H9 (cell line): ENCODE data around the gene GPR12. TPM values are rescaled to one million over a fixed set of nuclear protein-coding genes. Genes with fewer than 3 reads are reported as not detected.

Source experiments
- DNase-seq: peaks from one replicate; pipeline ENCODE4 v3.0.0-alpha.2; 2017
- H2AFZ ChIP-seq: one replicate; pipeline ENCODE4 v1.6.1; 2013; ENCODE audit warnings: mild to moderate bottlenecking, low read length, control low read depth, moderate library complexity
- H2AK5ac ChIP-seq: 2 replicates; pipeline ENCODE4 v1.6.1; 2013; ENCODE audit warnings: low read length, control low read depth, mixed read lengths; ENCODE audit not compliant: insufficient read length
- H2BK120ac ChIP-seq: one replicate; pipeline ENCODE4 v1.6.1; 2013; ENCODE audit warnings: low read depth, mild to moderate bottlenecking, low read length, control low read depth, inconsistent platforms; ENCODE audit not compliant: poor library complexity, severe bottlenecking
- H2BK12ac ChIP-seq: 2 replicates; pipeline ENCODE4 v1.6.1; 2013; ENCODE audit warnings: low read length, control low read depth, mixed read lengths, low read depth; ENCODE audit not compliant: insufficient read length
- H2BK15ac ChIP-seq: 2 replicates; pipeline ENCODE4 v1.6.1; 2013; ENCODE audit warnings: low read depth, low read length, control low read depth
- H2BK20ac ChIP-seq: one replicate; pipeline ENCODE4 v1.6.1; 2013; ENCODE audit warnings: low read depth, mild to moderate bottlenecking, low read length, control low read depth, inconsistent platforms; ENCODE audit not compliant: poor library complexity, severe bottlenecking
- H2BK5ac ChIP-seq: 2 replicates; pipeline ENCODE4 v1.6.1; 2013; ENCODE audit warnings: low read length, control low read depth, mixed read lengths; ENCODE audit not compliant: insufficient read length
- H3K14ac ChIP-seq: 2 replicates; pipeline ENCODE4 v1.6.1; 2013; ENCODE audit warnings: low read length, control low read depth; ENCODE audit not compliant: insufficient read depth
- H3K18ac ChIP-seq: 2 replicates; pipeline ENCODE4 v1.6.1; 2013; ENCODE audit warnings: low read depth, mild to moderate bottlenecking, mixed read lengths, low read length, control low read depth; ENCODE audit not compliant: insufficient read length
- H3K23ac ChIP-seq: 2 replicates; pipeline ENCODE4 v1.6.1; 2013; ENCODE audit warnings: low read length, control low read depth, mixed read lengths, low read depth; ENCODE audit not compliant: insufficient read length
- H3K23me2 ChIP-seq: 2 replicates; pipeline ENCODE4 v1.6.1; 2013; ENCODE audit warnings: low read depth, mild to moderate bottlenecking, mixed read lengths, low read length, control low read depth; ENCODE audit not compliant: insufficient read length, poor library complexity, severe bottlenecking
- H3K27ac ChIP-seq: 2 replicates; pipeline ENCODE4 v1.5.1; 2013; ENCODE audit warnings: low read length, control low read depth, mixed read lengths, low read depth; ENCODE audit not compliant: insufficient read length
- H3K27me3 ChIP-seq: 2 replicates; pipeline ENCODE4 v1.6.1; 2013; ENCODE audit warnings: low read length, control low read depth, inconsistent platforms; ENCODE audit not compliant: insufficient read depth
- H3K4ac ChIP-seq: 2 replicates; pipeline ENCODE4 v1.6.1; 2013; ENCODE audit warnings: low read depth, mild to moderate bottlenecking, control low read depth, inconsistent platforms, low read length, moderate library complexity
- H3K4me1 ChIP-seq: 2 replicates; pipeline ENCODE4 v1.6.1; 2013; ENCODE audit warnings: low read length, control low read depth, inconsistent platforms; ENCODE audit not compliant: insufficient read depth
- H3K4me2 ChIP-seq: 2 replicates; pipeline ENCODE4 v1.6.1; 2013; ENCODE audit warnings: low read length, control low read depth, mixed read lengths; ENCODE audit not compliant: insufficient read length, insufficient read depth
- H3K56ac ChIP-seq: 2 replicates; pipeline ENCODE4 v1.6.1; 2013; ENCODE audit warnings: low read depth, mild to moderate bottlenecking, mixed read lengths, low read length, control low read depth; ENCODE audit not compliant: insufficient read length
- H3K79me1 ChIP-seq: 2 replicates; pipeline ENCODE4 v1.6.1; 2013; ENCODE audit warnings: low read depth, mild to moderate bottlenecking, moderate library complexity, low read length, control low read depth, inconsistent platforms; ENCODE audit not compliant: insufficient read depth, poor library complexity, severe bottlenecking
- H3K79me2 ChIP-seq: 2 replicates; pipeline ENCODE4 v1.6.1; 2013; ENCODE audit warnings: low read length, control low read depth, inconsistent platforms; ENCODE audit not compliant: insufficient read depth
- H3K9ac ChIP-seq: 2 replicates; pipeline ENCODE4 v1.6.1; 2013; ENCODE audit warnings: low read length, control low read depth, mixed read lengths; ENCODE audit not compliant: insufficient read length; ENCODE audit errors: extremely low read depth
- H3K9me3 ChIP-seq: one replicate; pipeline ENCODE4 v1.6.1; 2013; ENCODE audit warnings: low read depth, low read length, inconsistent platforms; ENCODE audit not compliant: control insufficient read depth
- H3T11ph ChIP-seq: one replicate; pipeline ENCODE4 v1.6.1; 2013; ENCODE audit warnings: mild to moderate bottlenecking, low read length, control low read depth, inconsistent platforms
- H4K20me1 ChIP-seq: one replicate; pipeline ENCODE4 v1.6.1; 2013; ENCODE audit not compliant: control insufficient read depth, insufficient read length, insufficient read depth
- H4K5ac ChIP-seq: 2 replicates; pipeline ENCODE4 v1.6.1; 2013; ENCODE audit warnings: low read depth, mild to moderate bottlenecking, mixed read lengths, low read length, control low read depth; ENCODE audit not compliant: insufficient read length
- H4K8ac ChIP-seq: replicated peaks from 2 replicates; pipeline ENCODE4 v1.6.1; 2013; ENCODE audit warnings: low read length, control low read depth, mixed read lengths, low read depth; ENCODE audit not compliant: insufficient read length
- H4K91ac ChIP-seq: 2 replicates; pipeline ENCODE4 v1.6.1; 2013; ENCODE audit warnings: low read depth, mild to moderate bottlenecking, moderate library complexity, mixed read lengths, low read length, control low read depth; ENCODE audit not compliant: insufficient read length
- H3K27ac Mint-ChIP-seq, 3 experiments: 2 replicates in 2 of 3; 3 replicates in 1 of 3; pipeline ENCODE4 v1.8.0; 2020 to 2021; ENCODE audit warnings: mixed read lengths in 3 of 3, mild to moderate bottlenecking in 1 of 3, moderate library complexity in 1 of 3
- H3K27me3 Mint-ChIP-seq: 2 replicates; pipeline ENCODE4 v1.8.0; 2021; ENCODE audit warnings: low read depth, mild to moderate bottlenecking, moderate library complexity, mixed read lengths
- H3K36me3 Mint-ChIP-seq, 3 experiments: 2 replicates in 2 of 3; 3 replicates in 1 of 3; pipeline ENCODE4 v1.8.0; 2020 to 2021; ENCODE audit warnings: low read depth in 3 of 3, mixed read lengths in 3 of 3; ENCODE audit not compliant: insufficient read depth in 1 of 3
- H3K4me1 Mint-ChIP-seq, 2 experiments: 2 replicates each; pipeline ENCODE4 v1.8.0; 2020; ENCODE audit warnings: mixed read lengths in 2 of 2
- H3K4me3 Mint-ChIP-seq, 2 experiments: 2 replicates in 1 of 2; 3 replicates in 1 of 2; pipeline ENCODE4 v1.8.0; 2020 to 2021; ENCODE audit warnings: mild to moderate bottlenecking in 2 of 2, mixed read lengths in 2 of 2, moderate library complexity in 1 of 2
- H3K9me3 Mint-ChIP-seq, 2 experiments: 2 replicates in 1 of 2; 3 replicates in 1 of 2; pipeline ENCODE4 v1.8.0; 2020; ENCODE audit warnings: mild to moderate bottlenecking in 2 of 2, mixed read lengths in 2 of 2, moderate library complexity in 1 of 2
- CTCF ChIP-seq: fragments of 200-600 bp; sonication (generic); conservative IDR thresholded peaks from 3 replicates; pipeline ENCODE4 v1.8.0; 2021; ENCODE audit warnings: antibody characterized with exemption, mild to moderate bottlenecking
- WGBS: extraction: QIAGEN DNeasy Blood & Tissue Kit; methylation state at CpG from one replicate; pipeline ENCODE4 v1.1.7; 2013; ENCODE audit warnings: missing lambda C conversion rate, low lambda C conversion rate, mixed read lengths; ENCODE audit not compliant: insufficient read length; ENCODE audit errors: extremely low coverage; 5-methylcytosine and 5-hydroxymethylcytosine counted together
- total RNA-seq: library from RNA; stranded (reverse); gene quantifications from 2 replicates; pipeline ENCODE4 v1.2.1, GENCODE V29; 2021

GPR12 gene
- total RNA-seq, 1 experiment from 2014 or later: not detected

- no peak overlapping the region for H3K56ac ChIP-seq
- no peak overlapping the region for H3K23ac ChIP-seq
- H4K91ac ChIP-seq: no peak overlapping the region
- no peak overlapping the region for H2BK15ac ChIP-seq
- no peak overlapping the region for H2BK5ac ChIP-seq
- no peaks in the 10 kb centered on the region for H3K79me2 ChIP-seq
- H3K79me1 ChIP-seq: no peaks in the 10 kb centered on the region
- no peak for DNase-seq
- WGBS: no CpG with 5 or more reads among the region's 4 CpGs
- no peak overlapping the region for H4K8ac ChIP-seq
- H2AFZ ChIP-seq: no peak overlapping the region
- no peak overlapping the region for H4K5ac ChIP-seq
- Mint-ChIP-seq H3K4me3 (no peak overlapping the region), H3K27ac (no peak overlapping the region), H3K36me3 (no peaks in the 10 kb centered on the region; a peak in 1 of 7 replicates), H3K27me3 (peaks cover 4% of the 10 kb centered on the region), H3K9me3 (no peaks in the 10 kb centered on the region; a peak in 1 of 5 replicates), H3K4me1 (peaks cover 20% of the 10 kb centered on the region in 2 experiments)
- no peak overlapping the region for H3T11ph ChIP-seq
- H3K23me2 ChIP-seq: no peaks in the 10 kb centered on the region
- H3K18ac ChIP-seq: no peak overlapping the region
- H3K27ac ChIP-seq: no peak overlapping the region
- H2BK12ac ChIP-seq: no peak overlapping the region
- H3K14ac ChIP-seq: no peak overlapping the region; the same call in 1 of the 2 replicates
- H3K9ac ChIP-seq: no peak overlapping the region
- no peak overlapping the region for H3K4ac ChIP-seq
- H2BK20ac ChIP-seq: no peak overlapping the region
- H3K27me3 ChIP-seq: no peaks in the 10 kb centered on the region
- no peaks in the 10 kb centered on the region for H4K20me1 ChIP-seq
- no peak overlapping the region for H2BK120ac ChIP-seq
- no peak overlapping the region for H2AK5ac ChIP-seq
- TF ChIP-seq CTCF: no peak
- no peak overlapping the region for H3K4me2 ChIP-seq
- no peaks in the 10 kb centered on the region for H3K4me1 ChIP-seq
- H3K9me3 ChIP-seq: no peaks in the 10 kb centered on the region
Measured at GRCh38 chr13:26705536-26705935, 55.0 kb downstream of the GPR12 start.

Other genes with a start within 250 kb of the GPR12 start
- gene WASF3, start 203.1 kb downstream of the GPR12 start, total RNA-seq: 20.7 and 22.2 TPM in 2 replicates